Stomach (tissue), 9 donors: ENCODE measurements around the gene GTF2I. TPM values are rescaled to one million over a fixed set of nuclear protein-coding genes. Genes with fewer than 3 reads are reported as not detected.

Experiments
- DNase-seq, 2 donors: peaks; one replicate each; pipeline versions ENCODE4 v3.0.0 to v3.0.0-alpha.2; 2013 to 2019
- H3K27ac ChIP-seq, 5 donors: fragments of 200-600 bp in 4 of 5; sonication (generic) in 4 of 5; one replicate each; pipeline ENCODE4 v1.5.1; 2013 to 2019; ENCODE audit warnings: mild to moderate bottlenecking in 1 of 5, moderate library complexity in 1 of 5
- H3K27me3 ChIP-seq, 3 donors: fragments of 200-600 bp; sonication (generic); one replicate each; pipeline ENCODE4 v1.5.1; 2017 to 2019; ENCODE audit warnings: mixed run types in 1 of 3
- H3K36me3 ChIP-seq, 4 donors: fragments of 200-600 bp; sonication (generic); 1 replicate in 3 of 4; 2 replicates in 1 of 4; pipeline ENCODE4 v1.5.1; 2016 to 2019
- H3K4me1 ChIP-seq, 4 donors: fragments of 200-600 bp; sonication (generic); one replicate each; pipeline ENCODE4 v1.5.1; 2016 to 2019
- H3K4me3 ChIP-seq, 4 donors: fragments of 200-600 bp; sonication (generic) in 3 of 4; one replicate each; pipeline ENCODE4 v1.5.1; 2016 to 2019; ENCODE audit warnings: mild to moderate bottlenecking in 1 of 4
- H3K9me3 ChIP-seq, 4 donors: fragments of 200-600 bp; sonication (generic); one replicate each; pipeline ENCODE4 v1.5.1; 2016 to 2019
- EP300 ChIP-seq: sonication (generic); formaldehyde crosslinking; IDR thresholded peaks from one replicate; pipeline ENCODE4 v1.6.1; 2017; ENCODE audit warnings: antibody characterized with exemption
- POLR2A ChIP-seq, 4 donors: fragments of 450-650 bp; IDR thresholded peaks; one replicate each; pipeline ENCODE4 v1.6.1; 2016; ENCODE audit warnings: antibody characterized with exemption in 4 of 4, control low read depth in 2 of 4, mild to moderate bottlenecking in 1 of 4, moderate library complexity in 1 of 4
- POLR2AphosphoS5 ChIP-seq, 3 donors: sonication (generic); formaldehyde crosslinking; IDR thresholded peaks; one replicate each; pipeline ENCODE4 v1.6.1; 2016; ENCODE audit warnings: antibody characterized with exemption in 3 of 3
- WGBS, 5 donors: extraction: QIAGEN DNeasy Blood & Tissue Kit in 3 of 5; methylation state at CpG; one replicate each; pipeline versions ENCODE4 v1.1.5 to v1.1.7; 2013 to 2018; 5-methylcytosine and 5-hydroxymethylcytosine counted together
- intact Hi-C: fragments of 100-400 bp; cut with DNase I; formaldehyde crosslinking; loops from one replicate; pipeline ENCODE4 v1.15.1; 2023; ENCODE audit warnings: low total_unique reads
- polyA plus RNA-seq, 3 donors: library from polyadenylated mRNA; stranded (reverse); fragments of 200-250 nt; gene quantifications; one replicate each; pipeline ENCODE4 v1.2.3, GENCODE V29; 2013
- total RNA-seq, 5 donors: library from RNA; depleted of rRNA; stranded (reverse); fragments of >200 nt; gene quantifications; one replicate each; pipeline versions ENCODE4 v1.1.0 to v1.2.3, GENCODE V29; 2014 to 2016
- TF ChIP-seq, protein P1 (sequence below), 7 experiments: fragments of 450-650 bp in 4 of 7; fragments of 200-600 bp in 3 of 7; sonication (generic) in 3 of 7; IDR thresholded peaks; one replicate each; pipeline ENCODE4 v1.5.1; 2016 to 2019; ENCODE audit warnings: antibody characterized with exemption in 7 of 7, control low read depth in 2 of 7, mild to moderate bottlenecking in 1 of 7
- donor health status: healthy with polysubstance abuse.
- donor health status: Bipolar disorder and iron deficiency.
- donor health status: healthy.

GTF2I gene
- total and polyA plus RNA-seq, 8 donors = 15.9 to 340 (median 132) TPM

- DNase-seq = no peak
- Histone ChIP-seq H3K27ac (no peak overlapping the region), H3K4me1 (peaks cover 11 to 73% (median 42%) of the 10 kb centered on the region in 4 donors), H3K36me3 (peaks cover 0 to 33% (median 13%) of the 10 kb centered on the region in 4 donors), H3K9me3 (no peaks in the 10 kb centered on the region), H3K4me3 (no peak overlapping the region), H3K27me3 (no peaks in the 10 kb centered on the region)
- 78 to 87% (median 80%) methylated on average over 7 of the region's 7 CpGs for WGBS, 5 donors
- TF ChIP-seq EP300 = no peak
- TF ChIP-seq, protein P1, sequence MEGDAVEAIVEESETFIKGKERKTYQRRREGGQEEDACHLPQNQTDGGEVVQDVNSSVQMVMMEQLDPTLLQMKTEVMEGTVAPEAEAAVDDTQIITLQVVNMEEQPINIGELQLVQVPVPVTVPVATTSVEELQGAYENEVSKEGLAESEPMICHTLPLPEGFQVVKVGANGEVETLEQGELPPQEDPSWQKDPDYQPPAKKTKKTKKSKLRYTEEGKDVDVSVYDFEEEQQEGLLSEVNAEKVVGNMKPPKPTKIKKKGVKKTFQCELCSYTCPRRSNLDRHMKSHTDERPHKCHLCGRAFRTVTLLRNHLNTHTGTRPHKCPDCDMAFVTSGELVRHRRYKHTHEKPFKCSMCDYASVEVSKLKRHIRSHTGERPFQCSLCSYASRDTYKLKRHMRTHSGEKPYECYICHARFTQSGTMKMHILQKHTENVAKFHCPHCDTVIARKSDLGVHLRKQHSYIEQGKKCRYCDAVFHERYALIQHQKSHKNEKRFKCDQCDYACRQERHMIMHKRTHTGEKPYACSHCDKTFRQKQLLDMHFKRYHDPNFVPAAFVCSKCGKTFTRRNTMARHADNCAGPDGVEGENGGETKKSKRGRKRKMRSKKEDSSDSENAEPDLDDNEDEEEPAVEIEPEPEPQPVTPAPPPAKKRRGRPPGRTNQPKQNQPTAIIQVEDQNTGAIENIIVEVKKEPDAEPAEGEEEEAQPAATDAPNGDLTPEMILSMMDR (IDR thresholded peaks at IDR 0.05) = no peak
- no peak for TF ChIP-seq POLR2A (IDR thresholded peaks at IDR 0.05)
- no peak for TF ChIP-seq POLR2AphosphoS5 (IDR thresholded peaks at IDR 0.05)
- intact Hi-C loops = no loop called here
Measured at GRCh38 chr7:74674166-74674565, 16.6 kb downstream of the GTF2I start.

- WGBS, 5 donors = 93 to 97% (median 94%) methylated on average over 3 of the region's 3 CpGs
- Histone ChIP-seq H3K27ac (no peak overlapping the region), H3K4me1 (peaks cover 0 to 49% (median 20%) of the 10 kb centered on the region in 4 donors), H3K4me3 (no peak overlapping the region), H3K27me3 (no peaks in the 10 kb centered on the region), H3K36me3 (peaks cover 2 to 19% (median 5%) of the 10 kb centered on the region in 4 donors), H3K9me3 (no peaks in the 10 kb centered on the region)
- intact Hi-C loops = no loop called here
- no peak for DNase-seq
- TF ChIP-seq POLR2A (IDR thresholded peaks at IDR 0.05) (no peak), EP300 (no peak), POLR2AphosphoS5 (IDR thresholded peaks at IDR 0.05) (no peak)
- TF ChIP-seq, protein P1 (IDR thresholded peaks at IDR 0.05) = no peak
Measured at GRCh38 chr7:74682829-74683228, 25.3 kb downstream of the GTF2I start.

DNA sequence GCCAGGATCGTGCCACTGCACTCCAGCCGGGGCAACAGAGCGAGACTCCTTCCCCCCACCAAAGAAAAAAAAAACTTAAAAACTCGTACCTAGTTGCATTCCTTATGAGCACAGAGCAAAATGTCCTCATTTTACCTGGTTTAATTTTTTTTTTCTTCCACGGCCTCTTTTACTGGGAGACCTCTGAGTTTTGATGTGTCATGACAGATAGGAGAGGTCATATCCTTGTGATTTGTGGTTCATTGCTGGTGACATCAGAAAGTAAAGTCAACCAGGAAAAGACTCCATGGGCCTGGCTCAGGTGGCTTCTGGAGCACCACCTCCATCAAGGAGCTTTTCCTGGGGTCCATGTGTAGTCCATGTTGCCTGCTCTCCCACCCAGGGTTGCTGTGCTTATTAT is 26.3 kb downstream of the GTF2I start:
- Histone ChIP-seq H3K4me1 (peaks cover 0 to 49% (median 23%) of the 10 kb centered on the region in 4 donors), H3K27me3 (no peaks in the 10 kb centered on the region), H3K4me3 (no peak overlapping the region), H3K9me3 (no peaks in the 10 kb centered on the region), H3K36me3 (peaks cover 0 to 10% (median 2%) of the 10 kb centered on the region in 4 donors), H3K27ac (peak overlapping the region in 1 of 5 donors; percentile 1)
- intact Hi-C loops = no loop called here
- 87 to 93% (median 91%) methylated on average over 5 of the region's 5 CpGs for WGBS, 5 donors
- TF ChIP-seq, protein P1 (IDR thresholded peaks at IDR 0.05) = no peak
- no peak for TF ChIP-seq EP300
- no peak for TF ChIP-seq POLR2A (IDR thresholded peaks at IDR 0.05)
- no peak for TF ChIP-seq POLR2AphosphoS5 (IDR thresholded peaks at IDR 0.05)
- DNase-seq = no peak

- H3K36me3 ChIP-seq = peaks cover 5 to 13% (median 6%) of the 10 kb centered on the region in 4 donors
- no peaks in the 10 kb centered on the region for H3K27me3 ChIP-seq
- intact Hi-C loops = no loop called here
- H3K9me3 ChIP-seq = no peaks in the 10 kb centered on the region
- DNase-seq = no peak
- WGBS, 5 donors = 82 to 95% (median 84%) methylated on average over 11 of the region's 11 CpGs
- H3K4me1 ChIP-seq = peaks cover 0 to 45% (median 23%) of the 10 kb centered on the region in 4 donors
- no peak overlapping the region for H3K27ac ChIP-seq
- no peak overlapping the region for H3K4me3 ChIP-seq
- TF ChIP-seq POLR2A (IDR thresholded peaks at IDR 0.05) (no peak), EP300 (no peak), POLR2AphosphoS5 (IDR thresholded peaks at IDR 0.05) (no peak)
- TF ChIP-seq, protein P1 (IDR thresholded peaks at IDR 0.05) = no peak
Measured at GRCh38 chr7:74684473-74684872, 27.0 kb downstream of the GTF2I start.
